MM.1S (cell line): ENCODE measurements around the gene USP6NL.

Source experiments
- DNase-seq: peaks from one replicate; pipeline ENCODE4 v3.0.0-alpha.2; 2015
- H2AFZ ChIP-seq: fragments of 300-600 bp; sonication (generic); 2 replicates; pipeline ENCODE4 v1.6.0; 2016; ENCODE audit warnings: antibody characterized with exemption, low read length
- H3F3A ChIP-seq: fragments of 300-600 bp; sonication (generic); 2 replicates; pipeline ENCODE4 v1.6.1; 2016; ENCODE audit warnings: mild to moderate bottlenecking, antibody characterized with exemption, low read length, moderate library complexity, mixed read lengths; ENCODE audit not compliant: insufficient read depth
- H3K27ac ChIP-seq: fragments of 300-600 bp; sonication (generic); 2 replicates; pipeline ENCODE4 v1.5.1; 2016; ENCODE audit warnings: mild to moderate bottlenecking, low read length
- H3K27me3 ChIP-seq: fragments of 300-600 bp; sonication (generic); replicated peaks from 2 replicates; pipeline ENCODE4 v1.6.0; 2016; ENCODE audit warnings: low read length; ENCODE audit not compliant: insufficient read depth
- H3K36me3 ChIP-seq: fragments of 300-600 bp; sonication (generic); replicated peaks from 2 replicates; pipeline ENCODE4 v1.6.1; 2016; ENCODE audit warnings: mild to moderate bottlenecking, low read length, mixed read lengths; ENCODE audit not compliant: insufficient read depth
- H3K4me1 ChIP-seq: fragments of 300-600 bp; sonication (generic); 2 replicates; pipeline ENCODE4 v1.6.1; 2016; ENCODE audit warnings: low read length, mixed read lengths
- H3K4me2 ChIP-seq: fragments of 300-600 bp; sonication (generic); 2 replicates; pipeline ENCODE4 v1.6.0; 2016; ENCODE audit warnings: low read depth, low read length
- H3K4me3 ChIP-seq: fragments of 300-600 bp; sonication (generic); 2 replicates; pipeline ENCODE4 v1.5.1; 2016; ENCODE audit warnings: low read length, mixed read lengths
- H3K79me2 ChIP-seq: fragments of 300-600 bp; sonication (generic); 2 replicates; pipeline ENCODE4 v1.6.1; 2016; ENCODE audit warnings: mixed run types, low read length, mixed read lengths
- H3K9ac ChIP-seq: fragments of 300-600 bp; sonication (generic); 2 replicates; pipeline ENCODE4 v1.6.1; 2016; ENCODE audit warnings: low read length, mixed read lengths
- H3K9me2 ChIP-seq: fragments of 300-600 bp; sonication (generic); replicated peaks from 2 replicates; pipeline ENCODE4 v1.6.1; 2016; ENCODE audit warnings: mild to moderate bottlenecking, low read length, mixed read lengths; ENCODE audit not compliant: insufficient read depth
- H3K9me3 ChIP-seq: fragments of 300-600 bp; sonication (generic); replicated peaks from 2 replicates; pipeline ENCODE4 v1.6.1; 2016; ENCODE audit warnings: mild to moderate bottlenecking, low read length, mixed read lengths; ENCODE audit not compliant: insufficient read depth
- H4K20me1 ChIP-seq: fragments of 300-600 bp; sonication (generic); 2 replicates; pipeline ENCODE4 v1.6.1; 2016; ENCODE audit warnings: mild to moderate bottlenecking, low read length, moderate library complexity, mixed read lengths; ENCODE audit not compliant: insufficient read depth
- EZH2 ChIP-seq: fragments of 300-600 bp; sonication (generic); optimal IDR thresholded peaks from 2 replicates; pipeline ENCODE3; 2017; ENCODE audit warnings: low read depth, mild to moderate bottlenecking, antibody characterized with exemption, low read length, mixed read lengths
- EZH2phosphoT487 ChIP-seq: fragments of 300-600 bp; sonication (generic); IDR thresholded peaks from 2 replicates; pipeline ENCODE4 v1.6.1; 2018; ENCODE audit warnings: antibody characterized with exemption, low read length
- TF ChIP-seq, protein P1 (sequence below): fragments of 300-600 bp; sonication (generic); IDR thresholded peaks from 2 replicates; pipeline ENCODE4 v1.5.1; 2016; ENCODE audit warnings: antibody characterized with exemption, low read length, mixed read lengths

Gene USP6NL

DNA sequence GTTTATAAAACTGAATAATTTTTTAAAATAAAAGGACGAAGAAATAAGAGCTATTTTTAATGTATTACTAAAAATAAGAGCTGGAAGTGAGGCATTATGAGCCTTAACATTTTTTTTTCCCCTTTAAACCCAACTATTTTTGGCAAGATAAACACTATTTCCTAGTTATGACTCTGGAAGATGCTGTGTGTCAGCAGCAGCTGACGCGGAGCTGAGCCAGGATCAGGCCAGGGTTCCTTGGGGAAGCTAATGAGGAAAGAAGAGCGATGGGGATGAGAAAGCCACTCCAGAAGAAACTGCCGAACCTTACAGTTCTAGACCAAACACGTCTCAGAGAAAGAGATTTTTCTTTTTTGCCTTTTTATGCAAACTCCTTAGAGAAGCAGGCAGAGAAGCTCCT lies 85.9 kb downstream of the USP6NL start:
- Histone ChIP-seq H4K20me1 (no peaks in the 10 kb centered on the region), H3K4me1 (peaks cover 3% of the 10 kb centered on the region; the same call in 1 of the 2 replicates), H3K9ac (no peak overlapping the region), H3K27ac (no peak overlapping the region), H3F3A (no peaks in the 10 kb centered on the region), H3K27me3 (no peaks in the 10 kb centered on the region), H3K9me2 (no peaks in the 10 kb centered on the region), H3K36me3 (no peaks in the 10 kb centered on the region), H3K79me2 (no peaks in the 10 kb centered on the region), H2AFZ (no peak overlapping the region), H3K9me3 (no peaks in the 10 kb centered on the region), H3K4me3 (no peak overlapping the region), H3K4me2 (no peak overlapping the region)
- TF ChIP-seq EZH2 (no peak), EZH2phosphoT487 (no peak)
- TF ChIP-seq, protein P1, sequence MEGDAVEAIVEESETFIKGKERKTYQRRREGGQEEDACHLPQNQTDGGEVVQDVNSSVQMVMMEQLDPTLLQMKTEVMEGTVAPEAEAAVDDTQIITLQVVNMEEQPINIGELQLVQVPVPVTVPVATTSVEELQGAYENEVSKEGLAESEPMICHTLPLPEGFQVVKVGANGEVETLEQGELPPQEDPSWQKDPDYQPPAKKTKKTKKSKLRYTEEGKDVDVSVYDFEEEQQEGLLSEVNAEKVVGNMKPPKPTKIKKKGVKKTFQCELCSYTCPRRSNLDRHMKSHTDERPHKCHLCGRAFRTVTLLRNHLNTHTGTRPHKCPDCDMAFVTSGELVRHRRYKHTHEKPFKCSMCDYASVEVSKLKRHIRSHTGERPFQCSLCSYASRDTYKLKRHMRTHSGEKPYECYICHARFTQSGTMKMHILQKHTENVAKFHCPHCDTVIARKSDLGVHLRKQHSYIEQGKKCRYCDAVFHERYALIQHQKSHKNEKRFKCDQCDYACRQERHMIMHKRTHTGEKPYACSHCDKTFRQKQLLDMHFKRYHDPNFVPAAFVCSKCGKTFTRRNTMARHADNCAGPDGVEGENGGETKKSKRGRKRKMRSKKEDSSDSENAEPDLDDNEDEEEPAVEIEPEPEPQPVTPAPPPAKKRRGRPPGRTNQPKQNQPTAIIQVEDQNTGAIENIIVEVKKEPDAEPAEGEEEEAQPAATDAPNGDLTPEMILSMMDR, result no peak
- no peak for DNase-seq

DNA sequence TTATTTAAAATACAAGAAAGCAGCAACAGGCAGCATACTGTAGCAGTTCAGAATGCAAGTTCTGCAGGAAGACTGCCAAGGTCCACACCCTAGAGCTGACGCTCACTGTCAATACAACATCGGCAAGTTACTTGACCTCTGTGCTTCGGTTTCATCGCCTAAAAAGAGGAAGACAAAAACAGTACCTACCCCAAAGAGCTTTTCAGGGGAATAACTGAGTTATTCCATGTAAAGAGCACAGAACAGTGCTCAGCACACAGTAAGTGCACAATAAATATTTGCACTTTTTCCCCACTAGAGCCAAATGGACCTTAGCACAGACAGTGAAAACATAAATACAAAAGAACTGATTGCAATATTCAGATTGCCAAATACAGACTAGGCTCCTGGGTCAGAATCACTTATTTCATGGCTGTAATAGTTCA lies 88.6 kb downstream of the USP6NL start:
- no peak for DNase-seq
- TF ChIP-seq, protein P1, result no peak
- no peak for TF ChIP-seq EZH2
- no peak for TF ChIP-seq EZH2phosphoT487
- no peaks in the 10 kb centered on the region for H3K36me3 ChIP-seq
- H3K9me3 ChIP-seq, result no peaks in the 10 kb centered on the region
- H3K79me2 ChIP-seq, result no peaks in the 10 kb centered on the region
- H3K27ac ChIP-seq, result no peak overlapping the region
- no peak overlapping the region for H3K4me2 ChIP-seq
- H3K9ac ChIP-seq, result no peak overlapping the region
- no peaks in the 10 kb centered on the region for H3K9me2 ChIP-seq
- H3F3A ChIP-seq, result no peaks in the 10 kb centered on the region
- H3K27me3 ChIP-seq, result no peaks in the 10 kb centered on the region
- H4K20me1 ChIP-seq, result no peaks in the 10 kb centered on the region
- no peak overlapping the region for H3K4me3 ChIP-seq
- no peaks in the 10 kb centered on the region for H3K4me1 ChIP-seq
- H2AFZ ChIP-seq, result no peak overlapping the region

DNA sequence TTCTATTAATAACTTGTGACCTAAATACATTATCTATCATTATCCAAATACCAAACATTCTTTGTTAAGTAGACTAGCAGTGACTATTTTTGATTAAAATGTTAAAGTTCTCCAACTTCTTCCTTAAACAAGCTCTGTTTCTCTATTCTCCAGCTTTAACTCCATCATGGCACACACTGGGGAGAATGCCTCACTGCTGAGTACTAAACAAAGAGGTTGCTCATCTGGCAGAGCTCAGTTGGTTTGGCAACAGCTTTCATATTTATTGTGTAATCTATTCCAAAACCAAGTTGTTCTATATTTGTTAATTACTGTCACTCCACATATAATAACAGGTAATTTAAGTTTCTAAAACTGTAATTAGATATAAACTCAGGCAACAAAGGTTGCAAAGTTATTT lies 89.6 kb downstream of the USP6NL start:
- no peak overlapping the region for H3K4me2 ChIP-seq
- H3K9ac ChIP-seq, result no peak overlapping the region
- H2AFZ ChIP-seq, result no peak overlapping the region
- TF ChIP-seq EZH2, result no peak
- TF ChIP-seq, protein P1, result no peak
- H3K36me3 ChIP-seq, result no peaks in the 10 kb centered on the region
- no peaks in the 10 kb centered on the region for H3F3A ChIP-seq
- no peaks in the 10 kb centered on the region for H4K20me1 ChIP-seq
- DNase-seq, result no peak
- no peaks in the 10 kb centered on the region for H3K79me2 ChIP-seq
- H3K4me1 ChIP-seq, result peaks cover 7% of the 10 kb centered on the region
- H3K27ac ChIP-seq, result no peak overlapping the region
- no peak overlapping the region for H3K4me3 ChIP-seq
- H3K9me3 ChIP-seq, result no peaks in the 10 kb centered on the region
- no peaks in the 10 kb centered on the region for H3K9me2 ChIP-seq
- H3K27me3 ChIP-seq, result no peaks in the 10 kb centered on the region
